NCI-H748 treated with DMSO at 0.1 percent for 48 hours (cell line): ENCODE measurements around the gene GZMM.
A peak's percentile ranks its signal among the peaks of the same experiment; 100 is the strongest.

Source experiments
- DNase-seq: peaks from one replicate; lab custom pipeline; 2025; lab: John Stamatoyannopoulos, UW

GZMM gene

GRCh38 chr19:566844-567243, 23.0 kb downstream of the GZMM start:
- DNase-seq, result no peak

GRCh38 chr19:567296-567900, 23.5 kb downstream of the GZMM start:
- no peak for DNase-seq

GRCh38 chr19:570251-570686, 26.4 kb downstream of the GZMM start:
- DNase-seq, result no peak

- peak; percentile 19 for DNase-seq
Measured at GRCh38 chr19:570937-571565, 27.2 kb downstream of the GZMM start.

- DNase-seq, result peak; percentile 47
Measured at GRCh38 chr19:571566-571974, 27.7 kb downstream of the GZMM start.

- DNase-seq, result peak; percentile 86
Measured at GRCh38 chr19:572140-572742, 28.4 kb downstream of the GZMM start, which contains the start of gene BSG. TSS of gene BSG (plus strand) at chr19:572596. CDS start at chr19:572635, 39 bp downstream.

GRCh38 chr19:572743-573518, 29.1 kb downstream of the GZMM start:
- no peak for DNase-seq

- no peak for DNase-seq
Measured at GRCh38 chr19:573519-573825, 29.6 kb downstream of the GZMM start.

- DNase-seq, result no peak
Measured at GRCh38 chr19:574658-575526, 31.0 kb downstream of the GZMM start.

- no peak for DNase-seq
Measured at GRCh38 chr19:575527-576506, 32.0 kb downstream of the GZMM start.

GRCh38 chr19:576768-577438, 33.0 kb downstream of the GZMM start:
- no peak for DNase-seq

GRCh38 chr19:577439-578392, 33.9 kb downstream of the GZMM start:
- no peak for DNase-seq

GRCh38 chr19:579111-579841, 35.4 kb downstream of the GZMM start:
- no peak for DNase-seq

GRCh38 chr19:579842-580155, 35.9 kb downstream of the GZMM start:
- DNase-seq, result no peak

- no peak for DNase-seq
Measured at GRCh38 chr19:580274-580835, 36.5 kb downstream of the GZMM start.

- DNase-seq, result no peak
Measured at GRCh38 chr19:581399-582111, 37.7 kb downstream of the GZMM start.

- DNase-seq, result no peak
Measured at GRCh38 chr19:582497-583197, 38.8 kb downstream of the GZMM start.
